ENCODE measurements around the gene GALNT10. TPM values are rescaled to one million over a fixed set of nuclear protein-coding genes. Genes with fewer than 3 reads are reported as not detected.

Gene GALNT10
- total and polyA plus RNA-seq, 2 experiments from 2014 or later, result 3.2 to 12.9 TPM

DNA sequence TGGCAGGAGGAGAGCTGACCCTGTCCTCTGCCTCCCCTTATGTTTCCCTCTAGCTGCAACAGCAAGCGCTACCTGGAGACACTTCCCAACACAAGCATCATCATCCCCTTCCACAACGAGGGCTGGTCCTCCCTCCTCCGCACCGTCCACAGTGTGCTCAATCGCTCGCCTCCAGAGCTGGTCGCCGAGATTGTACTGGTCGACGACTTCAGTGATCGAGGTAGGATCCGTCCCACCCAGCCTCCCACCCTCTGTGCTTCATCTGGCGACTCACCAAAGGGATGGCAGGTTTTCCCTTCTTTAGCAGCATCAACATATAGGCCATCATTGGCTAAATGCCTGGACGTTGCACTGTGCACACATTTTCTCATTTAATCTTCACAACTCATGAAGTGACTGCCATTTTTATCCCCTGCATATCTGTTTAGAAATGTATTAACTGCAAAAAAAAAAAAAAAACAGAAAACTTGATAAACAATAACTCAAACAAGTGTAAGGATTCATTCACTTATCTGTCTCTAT is 139.0 kb downstream of the GALNT10 start:
- H3K36me3 Mint-ChIP-seq (ENCODE audit: low read depth), result no peaks in the 10 kb centered on the region
- H4K20me1 ChIP-seq (replicated peaks; ENCODE audit: insufficient read depth), result no peaks in the 10 kb centered on the region
- no peaks in the 10 kb centered on the region for H3K9me2 ChIP-seq (ENCODE audit: insufficient read depth)
- no peaks in the 10 kb centered on the region for H3K4me1 ChIP-seq (ENCODE audit: insufficient read depth)
- peaks cover 3% of the 10 kb centered on the region; the same call in 2 of the 3 replicates for H3K4me1 Mint-ChIP-seq
- no peak overlapping the region for H3K27ac ChIP-seq (ENCODE audit: low read depth)
- no peaks in the 10 kb centered on the region for H3K36me3 ChIP-seq (ENCODE audit: insufficient read depth)
- no peak overlapping the region for H3K4me2 ChIP-seq
- H3K27ac Mint-ChIP-seq, result no peak overlapping the region
- H3F3A ChIP-seq (replicated peaks; ENCODE audit: low read depth), result no peaks in the 10 kb centered on the region
- H3K4me3 Mint-ChIP-seq, result no peak overlapping the region
- H3K9me3 Mint-ChIP-seq, result no peaks in the 10 kb centered on the region
- no peak for TF ChIP-seq STAT1 (IDR thresholded peaks at IDR 0.05; ENCODE audit: unreplicated experiment)
- no peak for TF ChIP-seq EZH2 (IDR thresholded peaks at IDR 0.05; ENCODE audit: low read depth, unreplicated experiment)
- no peak for TF ChIP-seq POLR2AphosphoS5 (IDR thresholded peaks at IDR 0.05; ENCODE audit: low read depth)
- TF ChIP-seq, protein P1, sequence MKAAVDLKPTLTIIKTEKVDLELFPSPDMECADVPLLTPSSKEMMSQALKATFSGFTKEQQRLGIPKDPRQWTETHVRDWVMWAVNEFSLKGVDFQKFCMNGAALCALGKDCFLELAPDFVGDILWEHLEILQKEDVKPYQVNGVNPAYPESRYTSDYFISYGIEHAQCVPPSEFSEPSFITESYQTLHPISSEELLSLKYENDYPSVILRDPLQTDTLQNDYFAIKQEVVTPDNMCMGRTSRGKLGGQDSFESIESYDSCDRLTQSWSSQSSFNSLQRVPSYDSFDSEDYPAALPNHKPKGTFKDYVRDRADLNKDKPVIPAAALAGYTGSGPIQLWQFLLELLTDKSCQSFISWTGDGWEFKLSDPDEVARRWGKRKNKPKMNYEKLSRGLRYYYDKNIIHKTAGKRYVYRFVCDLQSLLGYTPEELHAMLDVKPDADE (IDR thresholded peaks at IDR 0.05), result no peak
- TF ChIP-seq EZH2phosphoT487 (IDR thresholded peaks at IDR 0.05; ENCODE audit: unreplicated experiment), result no peak
- no peak for TF ChIP-seq CREB1 (CRISPR knock-in tag; IDR thresholded peaks at IDR 0.05; ENCODE audit: low read depth)
- TF ChIP-seq, protein P2, sequence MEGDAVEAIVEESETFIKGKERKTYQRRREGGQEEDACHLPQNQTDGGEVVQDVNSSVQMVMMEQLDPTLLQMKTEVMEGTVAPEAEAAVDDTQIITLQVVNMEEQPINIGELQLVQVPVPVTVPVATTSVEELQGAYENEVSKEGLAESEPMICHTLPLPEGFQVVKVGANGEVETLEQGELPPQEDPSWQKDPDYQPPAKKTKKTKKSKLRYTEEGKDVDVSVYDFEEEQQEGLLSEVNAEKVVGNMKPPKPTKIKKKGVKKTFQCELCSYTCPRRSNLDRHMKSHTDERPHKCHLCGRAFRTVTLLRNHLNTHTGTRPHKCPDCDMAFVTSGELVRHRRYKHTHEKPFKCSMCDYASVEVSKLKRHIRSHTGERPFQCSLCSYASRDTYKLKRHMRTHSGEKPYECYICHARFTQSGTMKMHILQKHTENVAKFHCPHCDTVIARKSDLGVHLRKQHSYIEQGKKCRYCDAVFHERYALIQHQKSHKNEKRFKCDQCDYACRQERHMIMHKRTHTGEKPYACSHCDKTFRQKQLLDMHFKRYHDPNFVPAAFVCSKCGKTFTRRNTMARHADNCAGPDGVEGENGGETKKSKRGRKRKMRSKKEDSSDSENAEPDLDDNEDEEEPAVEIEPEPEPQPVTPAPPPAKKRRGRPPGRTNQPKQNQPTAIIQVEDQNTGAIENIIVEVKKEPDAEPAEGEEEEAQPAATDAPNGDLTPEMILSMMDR (conservative IDR thresholded peaks at IDR 0.05; ENCODE audit: low read depth in 2 of 2), result no peak
- no peak for TF ChIP-seq ZNF331 (CRISPR knock-in tag; IDR thresholded peaks at IDR 0.05; ENCODE audit: low read depth)
- no peak for TF ChIP-seq ZNF114 (CRISPR knock-in tag; IDR thresholded peaks at IDR 0.05)
- H3K27me3 ChIP-seq (ENCODE audit: insufficient read depth), result no peaks in the 10 kb centered on the region
- ATAC-seq (no peak), DNase-seq (ENCODE audit: low spot score) (no peak)
- no peak overlapping the region for H2AFZ ChIP-seq
- H3K27me3 Mint-ChIP-seq (ENCODE audit: insufficient read depth, low read depth, poor library complexity), result peaks cover 2% of the 10 kb centered on the region
- H3K4me3 ChIP-seq, result no peak overlapping the region
- H3K79me2 ChIP-seq (replicated peaks; ENCODE audit: insufficient read depth), result no peaks in the 10 kb centered on the region

DNA sequence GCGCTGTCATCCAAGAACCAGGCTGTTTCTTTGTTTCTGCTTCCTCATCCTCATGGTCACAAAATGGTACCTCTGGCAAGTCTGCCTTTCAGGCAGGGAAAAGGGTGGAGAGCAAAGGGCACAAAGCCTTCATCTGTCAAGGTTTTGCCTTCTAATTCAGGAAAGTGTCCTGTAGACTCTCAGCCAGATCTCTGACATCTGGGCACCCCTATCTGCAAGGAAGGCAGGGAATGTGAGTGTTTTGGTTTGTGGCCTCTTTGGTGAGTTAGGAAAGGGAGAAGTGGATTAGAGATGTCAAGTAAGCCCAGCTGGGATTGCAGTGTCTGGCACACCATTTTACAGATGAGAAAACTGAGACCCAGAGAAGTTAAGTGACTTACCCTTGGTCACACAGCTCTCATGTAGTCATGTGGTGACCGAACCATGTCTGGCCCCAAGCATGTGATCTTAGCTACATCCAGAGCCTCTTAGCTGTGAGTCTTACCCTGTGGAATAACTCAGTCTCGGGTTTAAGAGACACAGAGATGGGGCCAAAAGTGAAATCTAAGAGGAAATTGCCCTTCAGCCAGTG is 139.6 kb downstream of the GALNT10 start:
- Histone ChIP-seq H2AFZ (no peak overlapping the region), H3K4me1 (ENCODE audit: insufficient read depth) (no peaks in the 10 kb centered on the region), H3K27me3 (ENCODE audit: insufficient read depth) (no peaks in the 10 kb centered on the region), H4K20me1 (replicated peaks; ENCODE audit: insufficient read depth) (no peaks in the 10 kb centered on the region), H3K9me2 (ENCODE audit: insufficient read depth) (no peaks in the 10 kb centered on the region), H3F3A (replicated peaks; ENCODE audit: low read depth) (no peaks in the 10 kb centered on the region), H3K27ac (ENCODE audit: low read depth) (no peak overlapping the region), H3K79me2 (replicated peaks; ENCODE audit: insufficient read depth) (no peaks in the 10 kb centered on the region), H3K4me2 (no peak overlapping the region), H3K4me3 (no peak overlapping the region), H3K36me3 (ENCODE audit: insufficient read depth) (no peaks in the 10 kb centered on the region)
- H3K27ac Mint-ChIP-seq, result no peak overlapping the region
- peaks cover 3% of the 10 kb centered on the region; the same call in 2 of the 3 replicates for H3K4me1 Mint-ChIP-seq
- DNase-seq (ENCODE audit: low spot score) (no peak), ATAC-seq (no peak)
- no peak overlapping the region for H3K4me3 Mint-ChIP-seq
- H3K36me3 Mint-ChIP-seq (ENCODE audit: low read depth), result no peaks in the 10 kb centered on the region
- H3K27me3 Mint-ChIP-seq (ENCODE audit: insufficient read depth, low read depth, poor library complexity), result no peaks in the 10 kb centered on the region
- no peaks in the 10 kb centered on the region for H3K9me3 Mint-ChIP-seq
- no peak for TF ChIP-seq POLR2AphosphoS5 (IDR thresholded peaks at IDR 0.05; ENCODE audit: low read depth)
- TF ChIP-seq, protein P2 (conservative IDR thresholded peaks at IDR 0.05; ENCODE audit: low read depth in 2 of 2), result no peak
- TF ChIP-seq, protein P3, sequence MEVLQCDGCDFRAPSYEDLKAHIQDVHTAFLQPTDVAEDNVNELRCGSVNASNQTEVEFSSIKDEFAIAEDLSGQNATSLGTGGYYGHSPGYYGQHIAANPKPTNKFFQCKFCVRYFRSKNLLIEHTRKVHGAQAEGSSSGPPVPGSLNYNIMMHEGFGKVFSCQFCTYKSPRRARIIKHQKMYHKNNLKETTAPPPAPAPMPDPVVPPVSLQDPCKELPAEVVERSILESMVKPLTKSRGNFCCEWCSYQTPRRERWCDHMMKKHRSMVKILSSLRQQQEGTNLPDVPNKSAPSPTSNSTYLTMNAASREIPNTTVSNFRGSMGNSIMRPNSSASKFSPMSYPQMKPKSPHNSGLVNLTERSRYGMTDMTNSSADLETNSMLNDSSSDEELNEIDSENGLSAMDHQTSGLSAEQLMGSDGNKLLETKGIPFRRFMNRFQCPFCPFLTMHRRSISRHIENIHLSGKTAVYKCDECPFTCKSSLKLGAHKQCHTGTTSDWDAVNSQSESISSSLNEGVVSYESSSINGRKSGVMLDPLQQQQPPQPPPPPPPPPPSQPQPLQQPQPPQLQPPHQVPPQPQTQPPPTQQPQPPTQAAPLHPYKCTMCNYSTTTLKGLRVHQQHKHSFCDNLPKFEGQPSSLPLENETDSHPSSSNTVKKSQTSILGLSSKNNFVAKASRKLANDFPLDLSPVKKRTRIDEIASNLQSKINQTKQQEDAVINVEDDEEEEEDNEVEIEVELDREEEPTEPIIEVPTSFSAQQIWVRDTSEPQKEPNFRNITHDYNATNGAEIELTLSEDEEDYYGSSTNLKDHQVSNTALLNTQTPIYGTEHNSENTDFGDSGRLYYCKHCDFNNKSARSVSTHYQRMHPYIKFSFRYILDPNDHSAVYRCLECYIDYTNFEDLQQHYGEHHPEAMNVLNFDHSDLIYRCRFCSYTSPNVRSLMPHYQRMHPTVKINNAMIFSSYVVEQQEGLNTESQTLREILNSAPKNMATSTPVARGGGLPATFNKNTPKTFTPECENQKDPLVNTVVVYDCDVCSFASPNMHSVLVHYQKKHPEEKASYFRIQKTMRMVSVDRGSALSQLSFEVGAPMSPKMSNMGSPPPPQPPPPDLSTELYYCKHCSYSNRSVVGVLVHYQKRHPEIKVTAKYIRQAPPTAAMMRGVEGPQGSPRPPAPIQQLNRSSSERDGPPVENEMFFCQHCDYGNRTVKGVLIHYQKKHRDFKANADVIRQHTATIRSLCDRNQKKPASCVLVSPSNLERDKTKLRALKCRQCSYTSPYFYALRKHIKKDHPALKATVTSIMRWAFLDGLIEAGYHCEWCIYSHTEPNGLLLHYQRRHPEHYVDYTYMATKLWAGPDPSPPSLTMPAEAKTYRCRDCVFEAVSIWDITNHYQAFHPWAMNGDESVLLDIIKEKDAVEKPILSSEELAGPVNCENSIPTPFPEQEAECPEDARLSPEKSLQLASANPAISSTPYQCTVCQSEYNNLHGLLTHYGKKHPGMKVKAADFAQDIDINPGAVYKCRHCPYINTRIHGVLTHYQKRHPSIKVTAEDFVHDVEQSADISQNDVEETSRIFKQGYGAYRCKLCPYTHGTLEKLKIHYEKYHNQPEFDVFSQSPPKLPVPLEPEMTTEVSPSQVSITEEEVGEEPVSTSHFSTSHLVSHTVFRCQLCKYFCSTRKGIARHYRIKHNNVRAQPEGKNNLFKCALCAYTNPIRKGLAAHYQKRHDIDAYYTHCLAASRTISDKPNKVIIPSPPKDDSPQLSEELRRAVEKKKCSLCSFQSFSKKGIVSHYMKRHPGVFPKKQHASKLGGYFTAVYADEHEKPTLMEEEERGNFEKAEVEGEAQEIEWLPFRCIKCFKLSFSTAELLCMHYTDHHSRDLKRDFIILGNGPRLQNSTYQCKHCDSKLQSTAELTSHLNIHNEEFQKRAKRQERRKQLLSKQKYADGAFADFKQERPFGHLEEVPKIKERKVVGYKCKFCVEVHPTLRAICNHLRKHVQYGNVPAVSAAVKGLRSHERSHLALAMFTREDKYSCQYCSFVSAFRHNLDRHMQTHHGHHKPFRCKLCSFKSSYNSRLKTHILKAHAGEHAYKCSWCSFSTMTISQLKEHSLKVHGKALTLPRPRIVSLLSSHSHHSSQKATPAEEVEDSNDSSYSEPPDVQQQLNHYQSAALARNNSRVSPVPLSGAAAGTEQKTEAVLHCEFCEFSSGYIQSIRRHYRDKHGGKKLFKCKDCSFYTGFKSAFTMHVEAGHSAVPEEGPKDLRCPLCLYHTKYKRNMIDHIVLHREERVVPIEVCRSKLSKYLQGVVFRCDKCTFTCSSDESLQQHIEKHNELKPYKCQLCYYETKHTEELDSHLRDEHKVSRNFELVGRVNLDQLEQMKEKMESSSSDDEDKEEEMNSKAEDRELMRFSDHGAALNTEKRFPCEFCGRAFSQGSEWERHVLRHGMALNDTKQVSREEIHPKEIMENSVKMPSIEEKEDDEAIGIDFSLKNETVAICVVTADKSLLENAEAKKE (CRISPR knock-in tag; IDR thresholded peaks at IDR 0.05), result no peak

All from GM23338 (cell line).